NB4 (cell line): ENCODE data around the gene OR4D10.

Experiments used
- DNase-seq: peaks from one replicate; pipeline ENCODE4 v3.0.0; 2010; ENCODE audit warnings: low read depth
- H3K4me3 ChIP-seq: one replicate; pipeline ENCODE4 v1.5.1; 2011; ENCODE audit warnings: mild to moderate bottlenecking, low read depth, low read length, moderate library complexity
- CTCF ChIP-seq: IDR thresholded peaks from one replicate; pipeline ENCODE4 v1.5.1; 2012; ENCODE audit warnings: low read depth, low read length
- MAX ChIP-seq: IDR thresholded peaks from 2 replicates; pipeline ENCODE4 v1.6.1; 2011; ENCODE audit warnings: low read depth, low read length
- MYC ChIP-seq: IDR thresholded peaks from 2 replicates; pipeline ENCODE4 v1.6.1; 2011; ENCODE audit warnings: low read depth, low read length
- POLR2A ChIP-seq: IDR thresholded peaks from 2 replicates; pipeline ENCODE4 v1.6.1; 2011; ENCODE audit warnings: mild to moderate bottlenecking; ENCODE audit not compliant: insufficient read length; ENCODE audit errors: extremely low read depth

Gene OR4D10

GRCh38 chr11:59473015-59473414 is at the start of gene OR4D10:
TSS of gene OR4D10 (plus strand) at chr11:59473315. CDS start at chr11:59477430, 4,115 bp downstream.
- TF ChIP-seq MYC (no peak), POLR2A (no peak), MAX (no peak), CTCF (no peak)
- no peak within 1 kb of the TSS for H3K4me3 ChIP-seq
- no peak for DNase-seq

- TF ChIP-seq CTCF: no peak
- DNase-seq: no peak
- H3K4me3 ChIP-seq: no peak overlapping the region
These were observed 49.3 kb upstream of the OR4D10 start for GRCh38 chr11:59423835-59424234.

- TF ChIP-seq MAX (no peak), MYC (no peak), POLR2A (no peak), CTCF (no peak)
- H3K4me3 ChIP-seq: no peak overlapping the region
- DNase-seq: no peak
These were observed 48.0 kb upstream of the OR4D10 start for GRCh38 chr11:59425131-59425530.

DNA sequence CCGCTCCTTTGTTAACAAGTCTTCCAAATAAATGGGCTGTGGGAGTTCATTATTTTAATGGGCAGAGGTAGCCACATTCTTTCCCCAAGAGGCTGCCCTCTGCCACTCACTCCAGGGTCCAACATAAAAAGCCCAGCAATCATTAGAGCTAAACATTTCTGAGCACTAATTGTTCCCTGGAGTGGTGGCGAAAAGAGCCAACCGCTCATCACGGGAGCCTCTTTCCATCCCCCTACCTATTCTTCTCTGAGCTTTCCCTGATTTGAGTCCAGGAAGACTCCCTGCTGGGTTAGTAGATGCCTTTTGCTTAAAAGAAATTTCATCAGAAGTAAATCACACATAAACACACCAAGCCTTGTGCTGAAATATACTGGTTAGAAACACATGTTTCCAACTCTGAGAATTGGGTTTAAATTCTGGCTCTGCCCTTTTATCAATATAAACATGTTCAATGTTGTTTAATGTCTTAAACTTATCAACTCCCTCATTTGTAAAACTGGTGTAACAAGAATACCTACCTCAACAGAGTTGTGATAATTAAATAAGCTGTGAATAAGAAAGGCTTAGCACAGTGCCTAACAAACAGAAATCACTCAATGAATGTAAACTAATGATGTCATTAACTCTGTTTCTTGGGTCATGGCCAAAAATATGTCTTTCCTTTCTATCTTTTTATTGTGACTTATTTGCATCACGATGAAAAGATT is 46.6 kb upstream of the OR4D10 start, which contains the start of gene OR5A2:
Gene OR5A2, minus strand, starts transcription at position 53 of the 707 bp plus-strand sequence. CDS start 3,460 bp downstream, outside the sequence.
- TF ChIP-seq MYC (no peak), POLR2A (no peak), CTCF (no peak)
- H3K4me3 ChIP-seq: no peak within 1 kb of the TSS
- no peak for DNase-seq

DNA sequence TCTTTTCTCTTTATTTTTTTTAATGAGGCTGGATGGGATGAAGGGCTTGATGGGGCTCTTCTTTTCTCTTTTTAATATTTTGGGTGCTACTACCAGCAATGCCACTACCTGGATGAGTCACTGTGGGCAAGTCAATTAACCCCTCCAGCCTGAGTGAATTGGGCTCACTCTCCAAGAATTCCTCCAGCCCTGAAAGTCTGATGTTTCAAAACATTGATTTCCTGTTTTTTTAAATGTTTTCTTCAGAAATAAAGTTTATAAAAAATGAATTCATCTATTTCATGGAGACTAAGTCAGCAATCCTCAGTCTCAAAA is 46.1 kb upstream of the OR4D10 start:
- H3K4me3 ChIP-seq: no peak overlapping the region
- no peak for DNase-seq
- TF ChIP-seq POLR2A (no peak), MYC (no peak), MAX (no peak), CTCF (no peak)

DNA sequence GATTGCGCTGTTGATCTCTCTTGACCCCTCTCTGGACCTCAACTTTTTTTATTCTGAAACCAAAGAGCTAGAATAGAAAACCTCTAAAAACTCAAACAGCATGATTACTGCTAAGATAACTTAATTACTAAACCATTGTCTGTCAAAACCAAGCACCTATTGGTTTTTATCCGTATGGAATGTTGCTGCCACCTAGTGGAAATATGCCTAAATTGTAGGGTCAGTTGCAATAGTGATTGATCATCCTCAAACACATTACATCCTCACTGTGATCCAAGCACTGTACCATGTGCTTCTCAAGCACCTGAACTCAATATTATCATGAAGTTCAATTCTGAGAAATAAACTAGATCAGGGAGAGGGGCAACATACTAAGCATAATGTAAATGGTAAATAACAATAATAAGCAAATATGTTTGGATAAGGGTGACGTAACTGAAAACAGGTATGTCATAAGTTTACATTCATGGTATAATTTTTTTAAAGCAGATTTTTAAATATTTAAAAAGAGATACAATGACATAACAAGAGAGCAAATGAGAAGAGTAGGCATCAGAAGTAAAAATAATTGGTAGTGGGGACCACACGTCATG is 43.1 kb upstream of the OR4D10 start:
- peak; percentile 71 for DNase-seq

More for the DNA sequence above, 43.1 kb upstream of the OR4D10 start:
- peak; percentile 64 for TF ChIP-seq MAX
- no peak for TF ChIP-seq POLR2A
- peak; percentile 79 for TF ChIP-seq CTCF
- TF ChIP-seq MYC: no peak
- no peak overlapping the region for H3K4me3 ChIP-seq
